Measurements from ENCODE around the gene TBX1. TPM values are rescaled to one million over a fixed set of nuclear protein-coding genes. Genes with fewer than 3 reads are reported as not detected.

Gene TBX1
- 5.4 and 12.9 TPM in 2 replicates for total RNA-seq

DNA sequence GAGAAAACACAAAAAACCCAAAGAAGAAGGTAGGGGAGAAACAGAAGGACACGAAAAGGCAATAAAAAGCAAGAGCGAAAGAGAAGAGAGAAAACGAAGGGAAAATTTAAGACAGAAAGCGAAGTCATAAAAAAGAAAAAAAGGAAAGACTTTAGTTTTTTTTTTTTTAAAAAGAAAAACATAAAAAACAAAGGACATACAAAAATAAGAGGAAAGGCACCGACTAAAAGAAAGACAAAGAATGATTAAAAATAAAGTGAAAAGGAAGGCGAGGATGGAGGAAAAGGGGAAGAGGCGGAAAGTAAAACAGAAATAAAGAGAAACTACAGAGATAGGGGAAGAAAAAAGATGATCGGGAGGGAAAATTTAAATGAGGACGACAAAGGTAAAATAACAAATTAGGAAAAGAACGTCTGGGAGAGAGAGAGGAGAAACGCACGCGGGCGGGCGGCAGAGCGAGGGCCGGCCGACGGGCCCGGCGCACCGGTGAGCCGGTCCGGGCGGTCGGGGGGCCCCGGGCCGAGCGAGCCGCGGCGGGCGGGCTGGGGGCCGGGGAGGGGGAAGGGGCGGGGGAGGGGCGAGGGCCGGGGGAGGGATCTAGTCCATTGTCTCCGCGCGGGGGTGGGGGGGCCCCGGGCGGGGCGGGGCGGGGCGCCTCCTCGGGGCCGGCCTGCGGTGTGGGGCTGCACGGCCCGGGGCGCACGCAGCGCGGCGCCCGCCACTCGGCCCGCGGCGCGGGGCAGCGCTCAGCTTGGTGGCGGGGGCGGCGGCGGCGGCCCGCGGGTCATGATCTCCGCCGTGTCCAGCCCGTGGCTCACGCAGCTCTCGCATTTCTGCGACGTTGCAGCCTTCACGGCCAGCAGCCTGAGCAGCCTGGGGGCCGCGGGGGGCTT, at the start of gene TBX1:
Gene TBX1, plus strand, starts transcription at position 721 of the 893 bp plus-strand sequence. Its CDS starts 66 bp downstream, at position 787.
- no peaks in the 10 kb centered on the region for H3K36me3 ChIP-seq (ENCODE audit: control insufficient read depth, insufficient read depth, low read length)
- FAIRE-seq (no peak), DNase-seq (ENCODE audit: low read depth) (no peak)
- TF ChIP-seq, protein P1, sequence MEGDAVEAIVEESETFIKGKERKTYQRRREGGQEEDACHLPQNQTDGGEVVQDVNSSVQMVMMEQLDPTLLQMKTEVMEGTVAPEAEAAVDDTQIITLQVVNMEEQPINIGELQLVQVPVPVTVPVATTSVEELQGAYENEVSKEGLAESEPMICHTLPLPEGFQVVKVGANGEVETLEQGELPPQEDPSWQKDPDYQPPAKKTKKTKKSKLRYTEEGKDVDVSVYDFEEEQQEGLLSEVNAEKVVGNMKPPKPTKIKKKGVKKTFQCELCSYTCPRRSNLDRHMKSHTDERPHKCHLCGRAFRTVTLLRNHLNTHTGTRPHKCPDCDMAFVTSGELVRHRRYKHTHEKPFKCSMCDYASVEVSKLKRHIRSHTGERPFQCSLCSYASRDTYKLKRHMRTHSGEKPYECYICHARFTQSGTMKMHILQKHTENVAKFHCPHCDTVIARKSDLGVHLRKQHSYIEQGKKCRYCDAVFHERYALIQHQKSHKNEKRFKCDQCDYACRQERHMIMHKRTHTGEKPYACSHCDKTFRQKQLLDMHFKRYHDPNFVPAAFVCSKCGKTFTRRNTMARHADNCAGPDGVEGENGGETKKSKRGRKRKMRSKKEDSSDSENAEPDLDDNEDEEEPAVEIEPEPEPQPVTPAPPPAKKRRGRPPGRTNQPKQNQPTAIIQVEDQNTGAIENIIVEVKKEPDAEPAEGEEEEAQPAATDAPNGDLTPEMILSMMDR (IDR thresholded peaks at IDR 0.05; ENCODE audit: insufficient read depth, low read length, severe bottlenecking) = no peak
- H3K4me3 ChIP-seq (ENCODE audit: low read depth, low read length) = peak within 1 kb of the TSS; percentile 66
- no peaks in the 10 kb centered on the region for H3K27me3 ChIP-seq (ENCODE audit: control insufficient read depth, insufficient read depth, low read length)

DNA sequence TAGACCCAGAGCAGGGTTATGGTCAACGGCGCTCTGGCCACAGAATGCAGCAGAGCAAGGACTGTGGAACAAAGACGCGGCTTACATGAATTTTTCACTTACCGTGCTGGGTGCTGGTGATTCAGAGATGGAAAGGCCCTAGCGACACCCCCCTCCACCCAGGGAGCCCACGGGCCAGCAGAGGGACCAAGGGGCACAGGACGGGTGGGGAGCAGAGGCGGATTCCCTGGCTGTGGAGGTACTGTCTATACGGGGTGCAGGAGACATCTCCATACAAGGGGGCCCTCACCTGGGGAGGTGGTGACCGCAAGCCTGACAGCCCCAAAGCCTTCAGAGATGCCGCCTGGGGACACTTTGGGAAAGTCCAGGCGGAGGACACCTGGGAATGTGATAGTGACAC, 47.3 kb upstream of the TBX1 start:
- H3K36me3 ChIP-seq (ENCODE audit: control insufficient read depth, insufficient read depth, low read length) = no peaks in the 10 kb centered on the region
- TF ChIP-seq, protein P1 (IDR thresholded peaks at IDR 0.05; ENCODE audit: insufficient read depth, low read length, severe bottlenecking) = no peak
- H3K4me3 ChIP-seq (ENCODE audit: low read depth, low read length) = no peak overlapping the region
- FAIRE-seq = no peak
- no peaks in the 10 kb centered on the region for H3K27me3 ChIP-seq (ENCODE audit: control insufficient read depth, insufficient read depth, low read length)
- DNase-seq (ENCODE audit: low read depth) = no peak

DNA sequence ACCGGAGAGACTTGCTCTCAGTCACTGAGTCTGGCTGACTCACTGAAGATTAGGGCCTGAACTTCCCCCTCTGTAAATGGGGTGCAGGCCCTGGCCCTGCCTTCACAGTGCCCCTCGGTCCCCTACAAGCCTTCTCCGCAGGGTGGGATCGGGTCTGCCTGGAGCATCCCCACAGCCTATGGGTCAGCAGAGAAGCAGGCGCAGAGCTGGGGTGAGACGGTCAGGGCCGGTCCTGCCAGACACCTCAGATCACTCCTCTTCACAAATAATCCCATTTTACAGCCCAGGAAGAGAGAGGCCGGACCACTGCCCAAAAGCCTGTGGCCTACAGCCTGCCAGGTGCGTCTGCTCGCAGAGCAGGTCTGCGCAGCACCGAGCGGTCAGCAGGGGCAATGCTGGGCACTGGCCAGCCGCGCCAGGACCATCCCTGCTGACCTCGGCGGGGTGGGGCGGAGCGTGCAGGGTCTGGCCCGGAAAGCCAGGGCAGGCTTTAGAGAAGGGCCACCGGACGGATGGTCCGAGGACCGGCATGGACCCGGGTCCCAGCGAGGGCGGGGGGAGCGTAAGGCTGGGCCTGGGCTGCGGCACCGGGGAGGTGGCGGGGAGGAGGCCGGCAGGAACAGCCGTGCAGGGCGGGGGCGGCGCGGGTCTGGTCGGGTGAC, 46.8 kb upstream of the TBX1 start:
- no peak for DNase-seq (ENCODE audit: low read depth)
- Histone ChIP-seq H3K27me3 (ENCODE audit: control insufficient read depth, insufficient read depth, low read length) (no peaks in the 10 kb centered on the region), H3K36me3 (ENCODE audit: control insufficient read depth, insufficient read depth, low read length) (no peaks in the 10 kb centered on the region), H3K4me3 (ENCODE audit: low read depth, low read length) (peak overlapping the region; percentile 59)
- FAIRE-seq = no peak
- TF ChIP-seq, protein P1 (IDR thresholded peaks at IDR 0.05; ENCODE audit: insufficient read depth, low read length, severe bottlenecking) = no peak

DNA sequence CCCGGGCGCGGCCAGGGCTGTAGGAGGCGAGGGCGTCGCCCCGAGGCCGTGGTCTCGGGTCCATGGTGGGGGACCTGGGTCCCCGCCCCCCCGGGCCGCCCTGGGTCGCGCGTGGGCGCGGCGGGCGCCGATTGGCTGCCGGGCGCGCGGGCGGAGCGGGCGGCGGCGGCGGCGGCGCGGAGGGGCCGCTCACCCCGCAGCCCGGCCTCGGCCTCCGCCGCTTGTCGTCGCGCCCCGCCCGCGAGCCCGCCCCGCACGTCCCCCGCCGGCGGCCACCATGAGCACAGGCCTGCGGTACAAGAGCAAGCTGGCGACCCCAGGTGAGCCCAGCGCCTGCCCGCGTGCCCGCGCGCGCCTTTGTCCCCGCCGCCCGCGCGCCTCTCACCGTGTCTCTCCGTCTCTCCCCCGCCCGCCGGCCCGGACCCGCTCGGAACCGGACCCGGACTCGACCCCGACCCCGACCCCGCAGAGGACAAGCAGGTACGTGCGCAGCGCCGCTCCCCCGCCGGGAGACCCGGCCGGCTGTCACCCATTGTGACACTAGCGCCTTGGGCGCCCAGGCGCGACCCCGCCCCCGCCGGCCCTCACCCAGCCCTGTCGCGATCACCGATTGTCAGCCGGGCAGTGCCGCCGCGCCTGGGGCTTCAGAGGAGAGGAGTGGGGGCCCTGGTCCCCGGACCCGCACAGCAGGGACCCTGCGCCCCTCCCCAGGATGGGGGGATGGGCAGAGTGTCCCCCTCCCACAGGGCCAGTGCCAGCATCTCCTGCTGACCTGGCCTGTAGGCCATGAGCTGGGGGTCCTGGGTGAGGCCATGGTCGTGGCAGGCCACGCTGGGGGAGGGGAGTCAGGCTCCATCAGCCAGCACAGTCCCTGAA, 46.0 kb upstream of the TBX1 start, which contains the start of gene SEPTIN5:
Gene SEPTIN5, plus strand, starts transcription at position 192 of the 876 bp plus-strand sequence. Its CDS starts 86 bp downstream, at position 278.
- FAIRE-seq (no peak), DNase-seq (ENCODE audit: low read depth) (no peak)
- H3K36me3 ChIP-seq (ENCODE audit: control insufficient read depth, insufficient read depth, low read length) = no peaks in the 10 kb centered on the region
- H3K27me3 ChIP-seq (ENCODE audit: control insufficient read depth, insufficient read depth, low read length) = peaks cover 2% of the 10 kb centered on the region
- H3K4me3 ChIP-seq (ENCODE audit: low read depth, low read length) = peak within 1 kb of the TSS; percentile 59
- TF ChIP-seq, protein P1 (IDR thresholded peaks at IDR 0.05; ENCODE audit: insufficient read depth, low read length, severe bottlenecking) = no peak

DNA sequence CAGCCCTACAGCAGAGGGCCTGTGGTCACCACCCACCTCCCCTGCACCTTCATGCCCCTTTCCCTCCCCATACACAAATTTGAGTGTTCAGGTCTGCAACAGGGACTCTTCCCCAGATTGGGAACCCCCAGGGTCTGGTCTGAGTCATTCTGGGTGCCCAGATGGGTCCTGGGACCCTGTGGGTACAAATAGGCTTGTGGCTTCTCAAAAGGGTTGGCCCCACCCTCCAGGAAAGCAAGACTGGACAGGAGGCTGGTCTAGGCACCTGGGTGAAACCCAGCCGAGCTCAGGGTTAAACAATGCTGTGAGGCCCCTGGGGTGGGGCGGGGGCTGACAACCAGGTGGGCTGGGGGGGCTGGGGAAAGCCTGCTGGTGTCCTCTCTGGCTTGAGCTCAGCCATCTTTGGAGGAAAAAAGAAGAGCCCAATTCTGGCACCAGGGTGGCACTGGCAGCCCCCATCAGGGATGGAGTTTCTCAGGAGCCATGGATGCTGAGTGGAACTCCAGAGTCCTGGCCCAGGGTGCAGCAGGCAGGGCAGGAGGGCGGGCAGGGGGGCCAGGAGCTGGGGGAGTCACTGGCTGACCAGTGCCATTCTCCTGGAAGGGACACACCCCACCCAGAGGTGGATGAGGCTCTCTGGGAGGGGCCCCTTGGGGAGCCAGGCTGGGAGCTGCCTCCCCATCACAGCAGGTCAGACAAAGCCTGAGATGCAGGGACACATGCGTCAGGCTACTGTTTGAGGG, 45.2 kb upstream of the TBX1 start:
- peaks cover 2% of the 10 kb centered on the region for H3K27me3 ChIP-seq (ENCODE audit: control insufficient read depth, insufficient read depth, low read length)
- TF ChIP-seq, protein P1 (IDR thresholded peaks at IDR 0.05; ENCODE audit: insufficient read depth, low read length, severe bottlenecking) = no peak
- DNase-seq (ENCODE audit: low read depth) (peak; percentile 7), FAIRE-seq (no peak)
- H3K36me3 ChIP-seq (ENCODE audit: control insufficient read depth, insufficient read depth, low read length) = no peaks in the 10 kb centered on the region
- H3K4me3 ChIP-seq (ENCODE audit: low read depth, low read length) = peak overlapping the region; percentile 59
